Measurements from ENCODE around the gene ERMAP.

The ERMAP gene

GRCh38 chr1:42876009-42876408, 59.1 kb downstream of the ERMAP start:
- DNase-seq (ENCODE audit: low read depth): no peak

GRCh38 chr1:42877380-42877779, 60.5 kb downstream of the ERMAP start:
- DNase-seq (ENCODE audit: low read depth): no peak

GRCh38 chr1:42880384-42880783, 63.5 kb downstream of the ERMAP start:
- DNase-seq (ENCODE audit: low read depth): no peak

- no peak for DNase-seq (ENCODE audit: low read depth)
Observed at GRCh38 chr1:42886046-42886739, 69.3 kb downstream of the ERMAP start.

- DNase-seq (ENCODE audit: low read depth): no peak
Observed at GRCh38 chr1:42886800-42887199, 69.9 kb downstream of the ERMAP start.

GRCh38 chr1:42887366-42887765, 70.4 kb downstream of the ERMAP start:
- no peak for DNase-seq (ENCODE audit: low read depth)

GRCh38 chr1:42888013-42888633, 71.2 kb downstream of the ERMAP start:
- no peak for DNase-seq (ENCODE audit: low read depth)

GRCh38 chr1:42889264-42889663, 72.3 kb downstream of the ERMAP start:
- DNase-seq (ENCODE audit: low read depth): no peak

GRCh38 chr1:42891465-42892138, 74.7 kb downstream of the ERMAP start:
- DNase-seq (ENCODE audit: low read depth): no peak

All from stimulated activated CD8-positive, alpha-beta memory T cell treated with anti-CD3 and anti-CD28 coated beads, Interleukin-12 subunit alpha, Interleukin-12 subunit beta, amount 100 ng/mL, for 4 hours (primary cell).